HG02870 (cell line): ENCODE results near the gene CCDC200.
"Not testable (repeated sequence)": the region's sequence is repeated elsewhere in the genome, so short reads cannot be mapped to it uniquely, and the experiment has no call there.

ENCODE experiments used
- ATAC-seq: cut with Tn5 transposase; IDR thresholded peaks from one replicate; pipeline ENCODE4 v1.9.1; 2021; ENCODE audit warnings: mild to moderate bottlenecking, moderate library complexity; ENCODE audit not compliant: unreplicated experiment

Gene CCDC200

DNA sequence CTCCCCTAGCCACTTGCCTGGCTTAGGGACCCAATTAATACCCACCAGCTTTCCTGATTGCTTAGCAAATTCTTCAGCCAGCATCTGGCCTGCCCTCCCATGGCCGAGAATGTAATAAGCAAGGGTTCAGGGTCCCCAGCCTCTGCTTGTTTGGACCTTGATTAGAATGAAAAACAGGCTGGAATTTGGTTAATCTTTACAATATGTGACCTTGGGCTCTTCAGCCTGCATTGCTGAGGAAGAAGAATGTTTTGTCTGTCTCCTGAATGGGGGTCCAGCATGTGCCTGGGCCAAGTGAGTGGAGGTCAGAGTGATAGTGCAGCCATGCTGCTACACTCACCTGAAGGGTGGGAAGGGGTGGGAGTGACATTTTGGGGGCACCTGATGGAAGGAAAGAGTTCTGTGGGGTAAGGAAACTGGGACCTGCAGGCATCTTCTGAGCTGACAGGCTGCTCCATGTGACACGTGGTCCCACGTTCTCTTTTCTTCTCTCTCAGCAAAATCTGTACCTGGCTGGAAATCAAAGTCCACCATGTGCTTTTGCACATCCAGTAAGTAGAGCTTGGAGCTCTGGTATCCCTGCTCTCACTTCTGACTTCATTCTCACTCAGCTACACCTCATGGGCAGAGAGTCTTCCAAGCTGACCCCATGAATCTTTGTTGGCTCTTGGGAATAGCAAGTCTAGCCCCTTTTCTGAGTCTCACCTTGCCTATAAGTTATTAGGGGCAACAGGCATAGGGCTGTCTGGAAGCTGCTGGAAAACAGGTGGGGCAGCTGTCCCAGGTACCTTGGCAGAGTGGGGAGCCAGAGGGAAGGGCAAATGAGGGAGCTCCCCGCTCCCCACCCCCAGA, 11.4 kb downstream of the CCDC200 start:
- ATAC-seq = no peak

GRCh38 chr17:43216369-43216761, 12.1 kb downstream of the CCDC200 start:
- ATAC-seq = no peak

DNA sequence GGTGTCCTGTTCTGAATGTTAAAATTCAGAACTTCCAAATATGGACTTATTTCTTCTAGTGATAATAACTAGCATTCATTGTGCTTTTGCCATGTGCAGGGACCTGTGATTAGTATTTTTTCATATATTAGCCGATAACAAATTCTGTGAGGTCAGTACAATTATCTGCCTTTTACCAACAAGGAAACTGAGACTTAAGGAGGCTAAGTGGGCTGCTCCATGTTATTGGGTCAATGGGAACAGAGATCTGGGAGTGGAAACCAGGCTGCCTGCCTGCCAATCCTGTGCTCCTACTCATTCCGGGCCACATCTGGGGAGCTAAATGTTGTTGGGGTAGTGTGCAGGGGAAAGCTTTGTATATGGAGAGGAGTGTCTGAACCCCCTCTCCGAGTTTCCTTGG, 13.1 kb downstream of the CCDC200 start:
- no peak for ATAC-seq

DNA sequence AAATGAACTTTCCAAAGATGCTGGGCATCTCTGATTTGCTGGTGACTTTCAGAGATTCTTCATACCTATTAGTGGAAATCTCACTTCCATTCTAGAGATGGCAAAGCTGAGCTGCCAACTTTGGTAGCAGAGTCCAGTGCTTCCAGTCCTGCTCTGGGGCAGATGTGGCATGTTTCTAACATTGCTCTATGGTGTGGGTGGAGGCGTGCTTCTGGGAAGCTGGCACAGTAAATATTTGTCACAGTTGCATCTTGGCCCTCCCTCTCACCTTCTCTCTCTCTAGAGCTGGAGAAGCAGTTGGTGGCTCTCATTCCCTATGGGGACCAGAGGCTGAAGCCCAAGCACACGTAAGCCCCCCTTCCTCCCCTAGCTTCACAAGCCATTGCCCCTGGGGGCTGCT, 14.9 kb downstream of the CCDC200 start:
- no peak for ATAC-seq

DNA sequence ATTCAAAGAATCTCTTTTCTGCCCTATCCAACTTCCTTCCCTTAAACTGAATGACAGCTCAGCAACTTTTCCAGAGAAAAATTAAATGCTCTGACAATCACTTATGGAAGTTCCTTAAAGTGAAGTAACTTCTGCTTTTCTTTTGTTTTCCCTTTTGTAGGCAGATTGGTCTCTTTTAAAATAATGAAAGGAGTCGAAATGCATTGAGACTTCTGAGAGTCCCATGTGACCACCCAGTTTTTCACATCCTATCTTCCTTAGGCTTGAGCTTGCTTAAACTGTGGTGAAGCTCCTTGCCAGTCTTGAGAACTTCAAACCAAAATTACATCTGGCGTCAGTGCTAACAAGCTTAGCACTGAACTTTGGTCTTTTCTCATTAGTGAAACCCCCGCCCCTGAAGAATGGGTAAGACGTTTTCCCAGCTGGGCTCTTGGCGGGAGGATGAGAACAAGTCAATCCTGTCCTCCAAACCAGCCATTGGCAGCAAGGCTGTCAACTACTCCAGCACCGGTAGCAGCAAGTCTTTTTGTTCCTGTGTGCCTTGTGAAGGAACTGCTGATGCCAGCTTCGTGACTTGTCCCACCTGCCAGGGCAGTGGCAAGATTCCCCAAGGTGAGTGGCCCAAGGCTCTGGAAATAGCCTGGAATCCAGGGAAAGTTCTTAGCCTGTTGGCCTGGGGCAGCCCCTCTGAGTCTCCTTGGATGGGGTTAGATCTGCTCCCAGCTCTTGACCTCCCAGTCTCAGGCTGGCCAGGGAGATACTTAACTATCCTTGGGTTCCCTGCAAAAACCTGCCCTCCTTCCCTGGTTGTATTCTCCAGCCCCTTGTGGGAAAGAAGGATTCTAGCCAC, 15.6 kb downstream of the CCDC200 start:
- ATAC-seq = no peak

DNA sequence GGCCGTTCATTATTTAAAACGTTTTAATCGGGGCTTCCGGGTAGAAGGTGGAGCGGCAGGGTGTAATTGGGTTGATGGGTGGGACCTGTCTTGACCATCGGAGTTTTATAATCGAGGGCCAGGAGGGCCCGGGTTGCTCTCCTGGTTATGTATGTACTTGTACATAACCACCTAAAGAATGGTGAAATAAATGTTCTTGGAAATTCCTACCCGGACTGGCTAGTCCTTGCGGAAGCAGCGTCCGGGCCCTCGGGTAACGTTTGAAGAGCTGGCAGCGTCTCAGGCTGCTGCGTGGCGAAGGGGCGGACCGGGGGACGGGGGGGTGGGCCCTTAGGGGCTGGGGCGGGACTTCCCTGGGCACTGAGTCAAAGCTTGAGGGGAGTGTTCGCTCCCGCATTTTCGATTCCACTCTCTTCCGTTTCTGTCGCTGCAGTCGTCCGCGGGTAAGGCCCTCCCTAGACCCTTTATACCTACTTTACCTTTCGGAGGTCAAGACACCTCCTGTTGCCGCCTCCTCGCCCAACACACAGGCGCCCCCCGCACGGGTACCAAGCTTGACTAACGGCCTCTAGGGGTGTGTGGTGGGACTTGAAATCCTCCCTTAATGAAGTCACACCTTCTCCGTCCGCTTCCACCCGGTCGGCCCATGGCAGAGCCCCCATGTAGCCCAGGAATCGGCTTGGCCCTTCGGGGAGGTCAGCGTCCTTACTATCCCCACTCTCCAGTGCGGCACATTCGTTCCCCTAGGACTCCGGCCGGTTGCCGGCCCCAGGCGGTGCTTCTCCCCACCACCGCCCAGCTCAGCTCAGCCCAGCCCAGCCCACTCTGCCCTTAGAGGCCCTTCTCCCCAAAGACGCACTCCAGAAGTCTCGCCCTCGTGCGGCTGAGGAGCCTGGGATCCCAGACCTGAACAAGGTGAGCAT, 16.7 kb downstream of the CCDC200 start, which contains the start of gene TMEM106A:
Gene TMEM106A, plus strand, starts transcription at position 396 of the 923 bp plus-strand sequence. CDS start 1,167 bp downstream, outside the sequence.
- ATAC-seq = peak; percentile 67

GRCh38 chr17:43211123-43211479, 17.3 kb downstream of the CCDC200 start:
- ATAC-seq = no peak

GRCh38 chr17:43210576-43210975, 17.8 kb downstream of the CCDC200 start:
- ATAC-seq = no peak

DNA sequence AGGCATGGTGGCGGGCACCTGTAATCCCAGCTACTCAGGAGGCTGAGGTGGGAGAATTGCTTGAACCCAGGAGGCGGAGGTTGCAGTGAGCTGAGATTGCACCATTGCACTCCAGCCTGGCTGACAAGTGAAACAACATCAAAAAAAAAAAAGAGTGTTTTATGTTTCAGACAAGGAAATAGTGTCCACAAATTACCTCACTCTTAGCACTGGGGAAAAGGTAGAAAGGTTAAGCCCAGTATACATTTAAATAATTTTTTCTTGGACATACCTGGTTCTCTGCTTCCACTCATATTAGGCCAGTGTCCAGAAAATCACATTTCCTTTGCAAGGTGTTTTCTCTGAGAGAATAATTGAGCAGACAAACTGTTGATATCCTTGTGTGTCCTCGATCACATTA, 25.4 kb downstream of the CCDC200 start:
- not testable (repeated sequence) for ATAC-seq

DNA sequence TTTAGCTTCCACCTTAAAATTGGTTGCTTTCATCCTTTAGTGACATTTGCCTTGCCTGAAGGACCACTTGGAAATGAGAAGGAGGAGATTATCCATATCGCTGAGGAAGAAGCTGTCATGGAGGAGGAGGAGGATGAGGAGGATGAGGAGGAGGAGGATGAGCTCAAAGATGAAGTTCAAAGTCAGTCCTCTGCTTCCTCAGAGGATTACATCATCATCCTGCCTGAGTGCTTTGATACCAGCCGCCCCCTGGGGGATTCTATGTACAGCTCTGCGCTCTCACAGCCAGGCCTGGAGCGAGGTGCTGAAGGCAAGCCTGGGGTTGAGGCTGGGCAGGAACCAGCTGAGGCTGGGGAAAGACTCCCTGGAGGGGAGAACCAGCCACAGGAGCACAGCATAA, 28.3 kb downstream of the CCDC200 start:
- ATAC-seq = no peak

GRCh38 chr17:43199633-43200032, 28.8 kb downstream of the CCDC200 start:
- ATAC-seq = no peak

GRCh38 chr17:43193251-43193650, 35.2 kb downstream of the CCDC200 start:
- no peak for ATAC-seq

GRCh38 chr17:43186656-43187055, 41.8 kb downstream of the CCDC200 start:
- not testable (repeated sequence) for ATAC-seq

GRCh38 chr17:43183921-43184320, 44.5 kb downstream of the CCDC200 start:
- no peak for ATAC-seq

GRCh38 chr17:43176119-43176570, 52.3 kb downstream of the CCDC200 start:
- ATAC-seq = no peak

- no peak for ATAC-seq
These were observed 53.0 kb downstream of the CCDC200 start for GRCh38 chr17:43175213-43176118.

GRCh38 chr17:43171586-43172487, 56.6 kb downstream of the CCDC200 start:
- ATAC-seq = no peak
